ENCODE results near the gene XIRP2. TPM values are rescaled to one million over a fixed set of nuclear protein-coding genes. Genes with fewer than 3 reads are reported as not detected.

The XIRP2 gene
- total and polyA plus RNA-seq, 2 of the 8 experiments (the other 6 are each of a cell fraction or from before 2014, with no cell fraction given) = 0.11 TPM; not detected in 1

DNA sequence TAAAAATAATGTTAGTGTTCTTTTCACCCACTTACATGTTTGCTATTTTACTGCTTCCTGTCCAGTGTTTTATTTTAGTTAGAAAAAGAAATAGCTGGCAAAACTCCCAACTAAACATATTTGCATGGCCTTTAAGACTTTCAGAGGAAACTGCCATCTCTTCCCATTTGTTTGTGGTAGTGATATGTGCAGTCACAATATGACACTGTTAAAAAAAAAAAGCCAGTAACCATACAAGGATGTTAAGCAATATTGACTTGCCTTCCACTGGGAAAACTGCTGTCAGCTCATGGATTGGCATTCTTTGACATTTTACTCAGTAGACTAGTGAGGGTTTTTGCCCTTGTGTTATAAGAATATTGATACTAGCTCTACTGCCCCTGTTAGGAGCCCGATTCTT is 29.1 kb downstream of the XIRP2 start:
- POLR2A ChIA-PET (ENCODE audit: partially characterized antibody) = no interaction called here
- no peak for TF ChIP-seq BACH1 (IDR thresholded peaks at IDR 0.05; ENCODE audit: low read length)

More for the DNA sequence above, 29.1 kb downstream of the XIRP2 start:
- Histone ChIP-seq H4K8ac (ENCODE audit: extremely low read depth, insufficient read depth, low read length) (no peak overlapping the region), H3K9me3 (ENCODE audit: insufficient read depth in 2 of 2, low read depth in 1 of 2, low read length in 1 of 2) (peaks cover 0 to 6% of the 10 kb centered on the region in 2 experiments; a peak in 1 of 4 replicates), H3K27ac (ENCODE audit: low read depth, low read length) (no peak overlapping the region), H3K4me2 (ENCODE audit: insufficient read depth in 1 of 2, low read depth in 2 of 2, low read length in 2 of 2) (no peak overlapping the region), H3K4me3 (ENCODE audit: extremely low read depth in 1 of 4, insufficient read depth in 2 of 4, low read depth in 3 of 4, low read length in 4 of 4) (no peak overlapping the region), H3K4me1 (replicated peaks in 1 of 4; ENCODE audit: control insufficient read depth in 3 of 4, insufficient read depth in 4 of 4, low read length in 3 of 4) (no peaks in the 10 kb centered on the region), H2BK12ac (ENCODE audit: low read depth, low read length) (no peak overlapping the region), H2BK5ac (ENCODE audit: low read depth, low read length) (no peak overlapping the region), H2BK15ac (ENCODE audit: low read length) (no peak overlapping the region), H4K5ac (ENCODE audit: insufficient read length, low read depth, low read length) (no peak overlapping the region), H3K23ac (ENCODE audit: insufficient read length) (no peak overlapping the region), H2BK120ac (replicated peaks; ENCODE audit: low read depth, low read length) (no peak overlapping the region), H3K79me1 (ENCODE audit: low read depth, low read length) (no peaks in the 10 kb centered on the region), H2AK5ac (ENCODE audit: low read depth, low read length) (no peak overlapping the region), H3K4ac (replicated peaks; ENCODE audit: insufficient read length, low read depth, low read length) (no peak overlapping the region), H4K20me1 (replicated peaks in 1 of 2; ENCODE audit: control insufficient read depth in 1 of 2, insufficient read depth in 2 of 2, low read length in 2 of 2) (no peaks in the 10 kb centered on the region), H3K14ac (ENCODE audit: insufficient read length) (no peak overlapping the region), H3K23me2 (ENCODE audit: low read depth, low read length) (no peaks in the 10 kb centered on the region), H3K27me3 (replicated peaks in 1 of 4; ENCODE audit: control insufficient read depth in 3 of 4, extremely low read depth in 1 of 4, insufficient read depth in 3 of 4, low read length in 3 of 4) (no peaks in the 10 kb centered on the region), H3K36me3 (ENCODE audit: control insufficient read depth in 2 of 4, insufficient read depth in 4 of 4, low read length in 3 of 4) (no peaks in the 10 kb centered on the region), H3K79me2 (ENCODE audit: control insufficient read depth in 1 of 2, insufficient read depth in 2 of 2, low read length in 2 of 2) (no peaks in the 10 kb centered on the region), H4K91ac (replicated peaks; ENCODE audit: insufficient read length, low read length) (no peak overlapping the region), H2BK20ac (ENCODE audit: low read length) (no peak overlapping the region), H2AFZ (ENCODE audit: low read length) (no peak overlapping the region), H3K9ac (replicated peaks in 1 of 4; ENCODE audit: extremely low read depth in 1 of 4, low read depth in 3 of 4, low read length in 3 of 4) (no peak overlapping the region), H3K18ac (ENCODE audit: extremely low read depth, low read length) (no peak overlapping the region), H3K56ac (replicated peaks; ENCODE audit: insufficient read length, low read depth, low read length) (no peak overlapping the region)
- CTCF ChIA-PET (ENCODE audit: partially characterized antibody) = interaction anchor here (0.6 to 1.9 kb wide), 5 partner anchors 14 to 1197 kb away, joined by 3 to 8 read pairs (median 3); no protein-coding TSS in a partner anchor
- FAIRE-seq = no peak
- 94% methylated on average over 1 of the region's 1 CpG; no CpG with 5 or more reads in 1 of the 2 experiments for WGBS, 2 experiments (ENCODE audit: extremely low coverage in 1 of 2, insufficient coverage in 1 of 2, insufficient read length in 1 of 2, insufficient replicate concordance in 2 of 2, low coverage in 1 of 2, low lambda C conversion rate in 2 of 2, missing lambda C conversion rate in 1 of 2)
- DNase-seq (ENCODE audit: low read depth in 1 of 2, low spot score in 2 of 2) = no peak

Data from H1 (cell line).